ENCODE results near the gene RAET1L.

- TF ChIP-seq POLR2AphosphoS5 (IDR thresholded peaks at IDR 0.05; ENCODE audit: borderline replicate concordance, low read depth, low read length) = no peak
- TF ChIP-seq EZH2 (IDR thresholded peaks at IDR 0.05) = no peak
These were observed 33.5 kb downstream of the RAET1L start for GRCh38 chr6:149991838-149992237.

All from SK-N-MC (cell line).